Caco-2 (cell line): ENCODE results near the gene ERGIC1. TPM values are rescaled to one million over a fixed set of nuclear protein-coding genes. Genes with fewer than 3 reads are reported as not detected.
"Not testable (repeated sequence)": the region's sequence is repeated elsewhere in the genome, so short reads cannot be mapped to it uniquely, and the experiment has no call there.

Experiments used
- BruUV-seq: library from RNA; stranded (reverse); fragments of 400-500 nt; replicated peaks from 2 replicates; lab custom pipeline; 2021; lab: Mats Ljungman, UMichigan
- CTCF ChIA-PET: fragments of 300-600 bp; sonication (Branson Sonifier 250); formaldehyde crosslinking; loops from one replicate; lab custom pipeline; 2022; ENCODE audit warnings: antibody characterized with exemption; lab: Charles Lee
- POLR2A ChIA-PET: fragments of 300-600 bp; sonication (Branson Sonifier 250); formaldehyde crosslinking; loops from one replicate; lab custom pipeline; 2022; ENCODE audit warnings: antibody characterized with exemption; lab: Charles Lee
- DNase-seq, 2 experiments: peaks; one replicate each; pipeline versions ENCODE4 v3.0.0 to v3.0.0-alpha.2; 2020 to 2022
- H3K27me3 ChIP-seq: replicated peaks from 2 replicates; pipeline ENCODE4 v1.6.0; 2011; ENCODE audit warnings: low read length; ENCODE audit not compliant: control insufficient read depth, insufficient read depth
- H3K36me3 ChIP-seq: 2 replicates; pipeline ENCODE4 v1.5.1; 2011; ENCODE audit warnings: low read length; ENCODE audit not compliant: control insufficient read depth, insufficient read depth
- H3K4me1 ChIP-seq: fragments of 250-450 bp; sonication (Bioruptor Pico); 2 replicates; pipeline ENCODE4 v1.5.1; 2020; ENCODE audit warnings: mild to moderate bottlenecking
- H3K4me3 ChIP-seq: 2 replicates; pipeline ENCODE4 v1.5.1; 2011; ENCODE audit warnings: low read depth, mild to moderate bottlenecking, control low read depth, low read length
- H3K9me3 ChIP-seq: fragments of 250-450 bp; sonication (Bioruptor Pico); 2 replicates; pipeline ENCODE4 v1.5.1; 2020; ENCODE audit warnings: mild to moderate bottlenecking, moderate library complexity
- H3K27ac Mint-ChIP-seq: one replicate; pipeline ENCODE4 v1.8.0; 2022; ENCODE audit warnings: mixed read lengths; ENCODE audit not compliant: unreplicated experiment
- H3K27me3 Mint-ChIP-seq: one replicate; pipeline ENCODE4 v1.8.0; 2022; ENCODE audit warnings: mixed read lengths; ENCODE audit not compliant: insufficient read depth, unreplicated experiment
- H3K36me3 Mint-ChIP-seq: one replicate; pipeline ENCODE4 v1.8.0; 2022; ENCODE audit warnings: mild to moderate bottlenecking, mixed read lengths; ENCODE audit not compliant: insufficient read depth, unreplicated experiment
- H3K4me1 Mint-ChIP-seq: one replicate; pipeline ENCODE4 v1.8.0; 2022; ENCODE audit warnings: low read depth, mixed read lengths; ENCODE audit not compliant: unreplicated experiment
- H3K4me3 Mint-ChIP-seq: one replicate; pipeline ENCODE4 v1.8.0; 2022; ENCODE audit warnings: mild to moderate bottlenecking, moderate library complexity, mixed read lengths; ENCODE audit not compliant: unreplicated experiment
- H3K9me3 Mint-ChIP-seq: one replicate; pipeline ENCODE4 v1.8.0; 2022; ENCODE audit warnings: mixed read lengths; ENCODE audit not compliant: unreplicated experiment
- CTCF ChIP-seq, 2 experiments: fragments of 200-600 bp in 1 of 2; IDR thresholded peaks; 1 replicate in 1 of 2; 2 replicates in 1 of 2; pipeline versions ENCODE4 v1.5.1 to v1.8.0; 2011 to 2022; ENCODE audit warnings: antibody characterized with exemption in 1 of 2, control low read depth in 1 of 2, inconsistent platforms in 1 of 2, low read depth in 1 of 2, low read length in 1 of 2, mild to moderate bottlenecking in 1 of 2, moderate library complexity in 1 of 2; ENCODE audit not compliant: insufficient read depth in 1 of 2, severe bottlenecking in 1 of 2, unreplicated experiment in 1 of 2
- intact Hi-C: fragments of 100-400 bp; cut with micrococcal nuclease; formaldehyde crosslinking; loops from one replicate; pipeline ENCODE4 v1.10.0; 2022; ENCODE audit not compliant: unreplicated experiment
- total RNA-seq: library from RNA; stranded (reverse); gene quantifications from 2 replicates; pipeline ENCODE4 v1.2.3, GENCODE V29; 2022

The ERGIC1 gene
- total RNA-seq, 1 experiment from 2014 or later: 161 TPM

GRCh38 chr5:172786736-172787462 is 47.2 kb upstream of the ERGIC1 start:
- intact Hi-C loops: no loop called here
- Histone ChIP-seq H3K4me3 (no peak overlapping the region), H3K36me3 (no peaks in the 10 kb centered on the region), H3K9me3 (no peaks in the 10 kb centered on the region), H3K27me3 (no peaks in the 10 kb centered on the region), H3K4me1 (peaks cover 28% of the 10 kb centered on the region)
- ChIA-PET CTCF (no interaction called here), POLR2A (no interaction called here)
- peaks cover 2% of the 10 kb centered on the region for H3K4me1 Mint-ChIP-seq
- H3K27ac Mint-ChIP-seq: no peak overlapping the region
- DNase-seq: no peak
- no peak for TF ChIP-seq CTCF (IDR thresholded peaks at IDR 0.05; ENCODE audit: insufficient read depth in 1 of 2, low read depth in 1 of 2, low read length in 1 of 2, severe bottlenecking in 1 of 2, unreplicated experiment in 1 of 2)
- peaks cover under 1% of the 10 kb centered on the region for H3K9me3 Mint-ChIP-seq
- no peaks in the 10 kb centered on the region for H3K27me3 Mint-ChIP-seq
- BruUV-seq: no TSS peak
- no peak overlapping the region for H3K4me3 Mint-ChIP-seq
- H3K36me3 Mint-ChIP-seq: no peaks in the 10 kb centered on the region

GRCh38 chr5:172787538-172787937 is 46.5 kb upstream of the ERGIC1 start:
- H3K9me3 Mint-ChIP-seq, DNase-seq, intact Hi-C loops, H3K4me1 Mint-ChIP-seq, H3K4me3 ChIP-seq, H3K27me3 Mint-ChIP-seq, H3K36me3 ChIP-seq, BruUV-seq, H3K4me3 Mint-ChIP-seq, POLR2A ChIA-PET, H3K36me3 Mint-ChIP-seq, H3K27me3 ChIP-seq, CTCF ChIA-PET, H3K9me3 ChIP-seq, H3K27ac Mint-ChIP-seq: not testable (repeated sequence)
- peaks cover 22% of the 10 kb centered on the region for H3K4me1 ChIP-seq

DNA sequence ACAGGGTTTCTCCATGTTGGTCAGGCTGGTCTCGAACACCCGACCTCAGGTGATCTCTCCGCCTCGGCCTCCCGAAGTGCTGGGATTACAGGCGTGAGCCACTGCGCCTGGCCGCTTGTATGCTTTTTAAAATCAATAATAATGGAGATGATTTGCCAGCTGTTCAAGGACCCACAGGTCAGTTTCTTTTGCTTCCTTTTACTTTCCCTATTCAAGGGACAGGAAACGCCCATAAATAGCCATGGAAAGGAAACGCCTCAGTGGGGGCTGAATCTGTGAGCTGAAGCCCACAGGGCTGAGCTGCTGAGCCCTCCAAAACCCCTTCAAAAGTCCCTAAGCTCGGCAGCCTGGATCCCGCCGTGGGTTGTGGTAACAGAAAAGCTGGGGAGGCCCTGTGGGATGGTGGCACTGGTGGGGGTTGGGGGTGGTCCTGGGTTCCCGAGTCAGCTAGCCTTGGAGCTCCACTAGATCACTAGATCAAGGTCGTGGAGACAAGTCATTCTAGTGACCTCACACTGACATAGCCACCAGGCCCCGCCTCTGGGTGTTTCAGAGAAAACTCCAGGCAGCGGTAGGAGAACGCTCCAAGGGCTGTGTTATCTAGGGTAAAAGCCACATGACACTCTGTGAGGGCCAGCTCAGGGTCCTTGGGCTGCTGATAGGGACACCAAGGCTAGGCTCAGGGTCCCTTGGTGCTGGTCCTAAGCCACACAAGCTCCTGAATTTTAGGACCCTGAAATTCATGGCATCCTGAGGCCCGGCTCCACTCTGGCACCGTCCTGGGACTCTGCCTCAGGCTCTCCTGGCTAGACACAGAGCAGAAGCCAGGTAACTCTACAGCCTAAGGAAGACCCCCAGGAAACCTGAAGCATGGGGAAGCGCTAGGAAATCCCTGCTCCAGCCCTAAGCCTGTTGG is 45.0 kb upstream of the ERGIC1 start:
- no TSS peak for BruUV-seq
- Mint-ChIP-seq H3K27ac (no peak overlapping the region), H3K9me3 (no peaks in the 10 kb centered on the region), H3K36me3 (no peaks in the 10 kb centered on the region), H3K4me1 (no peaks in the 10 kb centered on the region), H3K27me3 (no peaks in the 10 kb centered on the region), H3K4me3 (no peak overlapping the region)
- Histone ChIP-seq H3K4me3 (no peak overlapping the region), H3K9me3 (no peaks in the 10 kb centered on the region; the same call in 1 of the 2 replicates), H3K27me3 (no peaks in the 10 kb centered on the region), H3K4me1 (peaks cover 15% of the 10 kb centered on the region), H3K36me3 (no peaks in the 10 kb centered on the region)
- TF ChIP-seq CTCF (IDR thresholded peaks at IDR 0.05; ENCODE audit: insufficient read depth in 1 of 2, low read depth in 1 of 2, low read length in 1 of 2, severe bottlenecking in 1 of 2, unreplicated experiment in 1 of 2): no peak
- DNase-seq: no peak
- ChIA-PET POLR2A (interaction anchor here (0.6 kb wide), 1 partner anchor 17 kb away, joined by 3 read pairs; no protein-coding TSS in a partner anchor), CTCF (interaction anchor here (0.9 kb wide), 1 partner anchor 9 kb away, joined by 3 read pairs; no protein-coding TSS in a partner anchor)
- intact Hi-C loops: no loop called here
